Prostate gland (tissue), 2 donors: ENCODE measurements around the gene GRAMD1A.
"Not testable (repeated sequence)": the region's sequence is repeated elsewhere in the genome, so short reads cannot be mapped to it uniquely, and the experiment has no call there.

Source experiments
- CTCF ChIP-seq, 4 experiments: fragments of 200-600 bp in 2 of 4; fragments of 450-650 bp in 2 of 4; sonication (generic) in 2 of 4; IDR thresholded peaks; 1 replicate in 3 of 4; 2 replicates in 1 of 4; pipeline ENCODE4 v1.5.1; 2016 to 2019; ENCODE audit warnings: antibody characterized with exemption in 4 of 4, mild to moderate bottlenecking in 2 of 4, moderate library complexity in 2 of 4
- POLR2A ChIP-seq: fragments of 450-650 bp; IDR thresholded peaks from one replicate; pipeline ENCODE4 v1.6.1; 2016; ENCODE audit warnings: antibody characterized with exemption, mild to moderate bottlenecking
- POLR2AphosphoS5 ChIP-seq: sonication (generic); formaldehyde crosslinking; IDR thresholded peaks from one replicate; pipeline ENCODE4 v1.6.1; 2017; ENCODE audit warnings: antibody characterized with exemption

GRCh38 chr19:35029275-35029736, 29.2 kb downstream of the GRAMD1A start:
- TF ChIP-seq POLR2A; POLR2AphosphoS5; CTCF (IDR thresholded peaks at IDR 0.05): not testable (repeated sequence)
